Neural cell (in vitro differentiated cells): ENCODE measurements around the gene MAPK14.

Experiments
- CTCF ChIP-seq: fragments of 450-650 bp; IDR thresholded peaks from 2 replicates; pipeline ENCODE4 v1.5.1; 2014; ENCODE audit warnings: antibody characterized with exemption, mild to moderate bottlenecking, moderate library complexity; ENCODE audit not compliant: poor library complexity, severe bottlenecking
- EP300 ChIP-seq: fragments of 450-650 bp; conservative IDR thresholded peaks from 2 replicates; pipeline ENCODE4 v1.6.1; 2014; ENCODE audit warnings: antibody characterized with exemption, mild to moderate bottlenecking, moderate library complexity; ENCODE audit not compliant: poor library complexity, severe bottlenecking
- EZH2 ChIP-seq: fragments of 200-600, 300-800 bp; shearing (Covaris generic), sonication (generic); IDR thresholded peaks from 2 replicates; pipeline ENCODE4 v1.6.1; 2014; ENCODE audit warnings: antibody characterized with exemption, low read length, borderline replicate concordance, mild to moderate bottlenecking; ENCODE audit not compliant: insufficient read depth, poor library complexity, severe bottlenecking
- MXI1 ChIP-seq: fragments of 450-650 bp; conservative IDR thresholded peaks from 2 replicates; pipeline ENCODE4 v1.6.1; 2014; ENCODE audit warnings: antibody characterized with exemption, mild to moderate bottlenecking; ENCODE audit not compliant: poor library complexity, severe bottlenecking
- POLR2AphosphoS5 ChIP-seq: IDR thresholded peaks from 2 replicates; pipeline ENCODE4 v1.6.1; 2012
- RAD21 ChIP-seq: fragments of 450-650 bp; conservative IDR thresholded peaks from 2 replicates; pipeline ENCODE4 v1.6.1; 2014; ENCODE audit warnings: antibody characterized with exemption, mild to moderate bottlenecking, moderate library complexity
- REST ChIP-seq: IDR thresholded peaks from 2 replicates; pipeline ENCODE4 v1.6.1; 2012; ENCODE audit warnings: borderline replicate concordance
- SMC3 ChIP-seq: fragments of 450-650 bp; conservative IDR thresholded peaks from 2 replicates; pipeline ENCODE4 v1.6.1; 2014; ENCODE audit warnings: antibody characterized with exemption, mild to moderate bottlenecking, moderate library complexity; ENCODE audit not compliant: poor library complexity
- TAF1 ChIP-seq: IDR thresholded peaks from 2 replicates; pipeline ENCODE4 v1.6.1; 2012; ENCODE audit warnings: low read depth

DNA sequence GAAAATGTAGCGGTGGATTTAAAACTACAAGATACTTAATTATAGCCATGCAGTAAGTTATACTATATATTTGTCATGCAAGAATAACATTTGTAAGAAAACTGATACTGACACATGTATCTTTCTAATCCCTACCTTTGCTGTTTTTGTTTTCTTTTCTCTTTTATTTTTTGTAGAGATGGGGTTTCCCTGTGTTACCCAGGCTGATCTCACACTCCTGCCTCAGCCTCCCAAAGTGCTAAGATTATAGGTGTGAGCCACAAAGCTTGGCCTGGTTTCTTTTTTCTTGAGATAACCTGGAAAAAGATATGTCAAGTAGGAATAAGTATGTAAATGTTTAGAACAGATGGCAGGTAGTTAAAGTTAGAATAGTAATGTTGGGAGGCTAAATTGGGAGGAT, 44.1 kb downstream of the MAPK14 start:
- TF ChIP-seq CTCF (no peak), REST (no peak), POLR2AphosphoS5 (no peak), EP300 (no peak), EZH2 (no peak), TAF1 (no peak), MXI1 (no peak), RAD21 (no peak), SMC3 (no peak)
